ENCODE results near the gene WDR18. TPM values are rescaled to one million over a fixed set of nuclear protein-coding genes. Genes with fewer than 3 reads are reported as not detected.
A peak's percentile ranks its signal among the peaks of the same experiment; 100 is the strongest.

Gene WDR18
- total RNA-seq, 2 experiments from 2014 or later: 73.3 to 75.8 TPM

GRCh38 chr19:962683-963400 lies 21.3 kb upstream of the WDR18 start:
- CTCF ChIA-PET: interaction anchor here (1.1 kb wide), 1 partner anchor 9 kb away, joined by 5 read pairs; no protein-coding TSS in a partner anchor
- peaks cover 9% of the 10 kb centered on the region for H3K4me1 Mint-ChIP-seq (ENCODE audit: low read depth)
- H3K27ac Mint-ChIP-seq: no peak overlapping the region

GRCh38 chr19:963486-963951 lies 20.6 kb upstream of the WDR18 start:
- H3K27me3 Mint-ChIP-seq: no peaks in the 10 kb centered on the region
- peaks cover 9% of the 10 kb centered on the region for H3K4me1 Mint-ChIP-seq (ENCODE audit: low read depth)
- intact Hi-C loops (cut with micrococcal nuclease): no loop called here
- H3K9me3 Mint-ChIP-seq: peaks cover 3% of the 10 kb centered on the region
- no peak for DNase-seq
- peaks cover 21% of the 10 kb centered on the region for H3K36me3 Mint-ChIP-seq
- no peak overlapping the region for H3K4me3 Mint-ChIP-seq
- no peak overlapping the region for H3K27ac Mint-ChIP-seq
- ChIA-PET CTCF (interaction anchor here (0.6 kb wide), 1 partner anchor 73 kb away, joined by 4 read pairs; no protein-coding TSS in a partner anchor), POLR2A (no interaction called here)

More at GRCh38 chr19:962683-963400, 21.3 kb upstream of the WDR18 start:
- Mint-ChIP-seq H3K36me3 (peaks cover 18% of the 10 kb centered on the region), H3K9me3 (peaks cover 3% of the 10 kb centered on the region), H3K4me3 (no peak overlapping the region), H3K27me3 (no peaks in the 10 kb centered on the region)
- no peak for DNase-seq
- intact Hi-C loops (cut with micrococcal nuclease): no loop called here
- POLR2A ChIA-PET: no interaction called here

DNA sequence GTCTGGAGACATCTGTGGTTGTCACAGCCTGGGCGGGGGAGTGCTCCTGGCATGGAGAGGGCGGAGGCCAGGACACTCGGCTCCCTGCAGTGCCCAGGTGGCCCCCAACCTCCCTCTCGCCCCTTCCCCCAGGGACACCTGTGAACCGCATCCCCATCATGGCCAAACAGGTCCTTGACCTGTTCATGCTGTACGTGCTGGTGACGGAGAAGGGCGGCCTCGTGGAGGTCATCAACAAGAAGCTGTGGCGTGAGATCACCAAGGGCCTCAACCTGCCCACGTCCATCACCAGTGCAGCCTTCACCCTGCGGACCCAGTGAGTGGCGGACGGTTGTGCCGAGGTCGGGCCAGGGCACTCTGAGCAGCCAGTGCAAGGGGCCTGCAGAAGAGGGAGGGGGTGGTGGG lies 20.0 kb upstream of the WDR18 start:
- Mint-ChIP-seq H3K36me3 (peaks cover 25% of the 10 kb centered on the region), H3K4me1 (ENCODE audit: low read depth) (peaks cover 5% of the 10 kb centered on the region), H3K9me3 (peaks cover 3% of the 10 kb centered on the region), H3K27ac (no peak overlapping the region), H3K27me3 (no peaks in the 10 kb centered on the region), H3K4me3 (no peak overlapping the region)
- no peak for DNase-seq
- intact Hi-C loops (cut with micrococcal nuclease): no loop called here
- ChIA-PET POLR2A (no interaction called here), CTCF (no interaction called here)

DNA sequence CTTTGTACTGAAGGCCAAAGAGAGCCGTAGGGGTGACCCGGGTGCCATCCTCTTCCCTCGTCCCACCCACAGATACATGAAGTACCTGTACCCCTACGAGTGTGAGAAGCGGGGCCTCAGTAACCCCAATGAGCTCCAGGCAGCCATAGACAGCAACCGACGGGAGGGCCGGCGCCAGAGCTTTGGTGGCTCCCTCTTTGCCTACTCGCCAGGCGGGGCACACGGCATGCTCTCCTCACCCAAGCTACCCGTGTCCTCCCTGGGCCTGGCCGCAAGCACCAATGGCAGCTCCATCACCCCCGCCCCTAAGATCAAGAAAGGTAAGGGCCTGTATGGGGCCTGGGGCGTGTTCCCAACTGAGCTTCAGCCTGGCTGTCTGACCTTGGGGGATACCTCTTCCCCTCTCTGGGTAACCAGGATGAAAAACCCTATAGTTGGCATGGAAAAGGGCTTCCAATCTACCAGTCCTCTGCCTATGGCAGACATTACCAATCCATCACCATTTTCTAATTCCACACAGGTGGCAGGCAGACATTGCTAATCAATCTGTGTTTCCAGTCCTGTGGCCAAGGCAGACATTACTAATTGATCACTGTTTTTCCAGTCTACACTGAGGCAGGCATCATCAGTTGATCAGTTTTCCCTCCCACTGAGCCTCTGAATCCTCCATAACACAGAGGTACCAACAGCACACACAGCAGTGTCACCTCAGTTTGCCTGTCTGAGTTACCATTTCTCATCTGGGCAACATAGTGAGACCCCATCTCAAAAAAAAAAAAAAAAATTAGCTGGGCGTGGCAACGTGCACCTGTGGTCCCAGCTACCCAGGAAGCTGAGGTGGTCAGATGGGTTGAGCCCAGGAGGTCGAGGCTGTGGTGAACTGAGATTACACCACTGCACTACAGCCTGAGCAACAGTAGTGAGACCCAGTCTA lies 19.1 kb upstream of the WDR18 start:
- Mint-ChIP-seq H3K9me3 (peaks cover 3% of the 10 kb centered on the region), H3K4me3 (no peak overlapping the region), H3K36me3 (peaks cover 25% of the 10 kb centered on the region), H3K27me3 (no peaks in the 10 kb centered on the region), H3K27ac (no peak overlapping the region), H3K4me1 (ENCODE audit: low read depth) (peaks cover 5% of the 10 kb centered on the region)
- ChIA-PET CTCF (no interaction called here), POLR2A (no interaction called here)
- no peak for DNase-seq
- intact Hi-C loops (cut with micrococcal nuclease): no loop called here

GRCh38 chr19:966485-967088 lies 17.6 kb upstream of the WDR18 start:
- Mint-ChIP-seq H3K27me3 (no peaks in the 10 kb centered on the region), H3K4me3 (no peak overlapping the region), H3K9me3 (peaks cover 9% of the 10 kb centered on the region), H3K27ac (no peak overlapping the region), H3K36me3 (peaks cover 37% of the 10 kb centered on the region), H3K4me1 (ENCODE audit: low read depth) (peaks cover 5% of the 10 kb centered on the region)
- ChIA-PET POLR2A (no interaction called here), CTCF (no interaction called here)
- intact Hi-C loops (cut with micrococcal nuclease): no loop called here
- no peak for DNase-seq

DNA sequence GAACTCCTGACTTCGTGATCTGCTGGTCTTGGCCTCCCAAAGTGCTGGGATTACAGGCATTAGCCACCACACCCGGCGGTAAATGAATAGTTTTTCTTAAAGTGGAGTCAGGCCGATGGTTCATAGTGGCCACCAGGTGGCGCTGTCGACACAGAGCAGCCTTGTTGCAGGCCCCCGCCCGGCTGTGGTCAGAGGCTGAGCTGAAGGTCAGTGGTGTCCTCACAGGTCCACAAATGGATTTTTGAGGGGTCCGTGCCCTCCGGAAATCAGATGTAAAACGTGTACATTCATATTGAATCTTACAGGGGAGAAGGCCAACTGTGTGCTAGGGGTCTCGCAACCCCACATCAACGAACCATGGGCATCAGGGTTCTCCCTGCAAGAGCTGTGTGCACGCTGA lies 13.4 kb upstream of the WDR18 start:
- no peaks in the 10 kb centered on the region for H3K4me1 Mint-ChIP-seq (ENCODE audit: low read depth)
- intact Hi-C loops (cut with micrococcal nuclease): no loop called here
- peaks cover 32% of the 10 kb centered on the region for H3K36me3 Mint-ChIP-seq
- CTCF ChIA-PET: interaction anchor here (0.8 to 2.0 kb wide), 5 partner anchors 9 to 168 kb away, joined by 3 to 8 read pairs (median 4); partner anchors contain the start of gene WDR18
- peak overlapping the region; percentile 32 for H3K4me3 Mint-ChIP-seq
- H3K27ac Mint-ChIP-seq: no peak overlapping the region
- peaks cover 6% of the 10 kb centered on the region for H3K9me3 Mint-ChIP-seq
- DNase-seq: no peak
- no peaks in the 10 kb centered on the region for H3K27me3 Mint-ChIP-seq
- POLR2A ChIA-PET: no interaction called here

DNA sequence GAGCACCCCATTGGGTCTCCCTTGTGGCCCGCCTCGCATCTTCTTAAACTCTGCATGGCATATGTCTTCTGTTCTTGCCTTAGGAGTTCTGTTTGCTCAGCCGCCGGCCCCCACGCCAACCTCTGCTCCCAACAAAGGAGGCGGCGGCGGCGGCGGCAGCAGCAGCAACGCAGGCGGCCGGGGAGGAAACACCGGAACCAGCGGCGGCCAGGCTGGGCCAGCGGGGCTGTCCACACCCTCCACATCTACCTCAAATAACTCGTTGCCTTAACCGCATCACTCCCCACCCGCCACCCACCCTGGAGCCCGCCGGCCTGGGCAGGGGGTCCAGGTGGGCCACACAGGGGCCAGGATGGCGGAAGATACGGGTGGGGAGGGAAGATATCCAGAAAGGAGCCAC lies 12.3 kb upstream of the WDR18 start:
- CTCF ChIA-PET: interaction anchor here (0.7 to 2.0 kb wide), 4 partner anchors 10 to 76 kb away, joined by 3 to 5 read pairs (median 4); no protein-coding TSS in a partner anchor
- Mint-ChIP-seq H3K27ac (no peak overlapping the region), H3K9me3 (peaks cover 6% of the 10 kb centered on the region)

GRCh38 chr19:972281-972680 lies 11.9 kb upstream of the WDR18 start:
- H3K27me3 Mint-ChIP-seq: no peaks in the 10 kb centered on the region
- no peaks in the 10 kb centered on the region for H3K4me1 Mint-ChIP-seq (ENCODE audit: low read depth)
- peaks cover 6% of the 10 kb centered on the region for H3K9me3 Mint-ChIP-seq
- no peak overlapping the region for H3K27ac Mint-ChIP-seq
- no peak overlapping the region for H3K4me3 Mint-ChIP-seq
- CTCF ChIA-PET: interaction anchor here (0.7 to 2.0 kb wide), 2 partner anchors 10 to 77 kb away, joined by 3 to 5 read pairs; no protein-coding TSS in a partner anchor
- no peak for DNase-seq
- POLR2A ChIA-PET: interaction anchor here (0.7 kb wide), 1 partner anchor 12 kb away, joined by 3 read pairs; the partner anchor contains the start of gene WDR18
- intact Hi-C loops (cut with micrococcal nuclease): no loop called here
- H3K36me3 Mint-ChIP-seq: peaks cover 28% of the 10 kb centered on the region

More for the DNA sequence above, 12.3 kb upstream of the WDR18 start:
- intact Hi-C loops (cut with micrococcal nuclease): no loop called here
- H3K36me3 Mint-ChIP-seq: peaks cover 29% of the 10 kb centered on the region
- no peaks in the 10 kb centered on the region for H3K4me1 Mint-ChIP-seq (ENCODE audit: low read depth)
- H3K27me3 Mint-ChIP-seq: no peaks in the 10 kb centered on the region
- no peak overlapping the region for H3K4me3 Mint-ChIP-seq
- no peak for DNase-seq
- POLR2A ChIA-PET: interaction anchor here (0.7 kb wide), 1 partner anchor 12 kb away, joined by 3 read pairs; the partner anchor contains the start of gene WDR18

DNA sequence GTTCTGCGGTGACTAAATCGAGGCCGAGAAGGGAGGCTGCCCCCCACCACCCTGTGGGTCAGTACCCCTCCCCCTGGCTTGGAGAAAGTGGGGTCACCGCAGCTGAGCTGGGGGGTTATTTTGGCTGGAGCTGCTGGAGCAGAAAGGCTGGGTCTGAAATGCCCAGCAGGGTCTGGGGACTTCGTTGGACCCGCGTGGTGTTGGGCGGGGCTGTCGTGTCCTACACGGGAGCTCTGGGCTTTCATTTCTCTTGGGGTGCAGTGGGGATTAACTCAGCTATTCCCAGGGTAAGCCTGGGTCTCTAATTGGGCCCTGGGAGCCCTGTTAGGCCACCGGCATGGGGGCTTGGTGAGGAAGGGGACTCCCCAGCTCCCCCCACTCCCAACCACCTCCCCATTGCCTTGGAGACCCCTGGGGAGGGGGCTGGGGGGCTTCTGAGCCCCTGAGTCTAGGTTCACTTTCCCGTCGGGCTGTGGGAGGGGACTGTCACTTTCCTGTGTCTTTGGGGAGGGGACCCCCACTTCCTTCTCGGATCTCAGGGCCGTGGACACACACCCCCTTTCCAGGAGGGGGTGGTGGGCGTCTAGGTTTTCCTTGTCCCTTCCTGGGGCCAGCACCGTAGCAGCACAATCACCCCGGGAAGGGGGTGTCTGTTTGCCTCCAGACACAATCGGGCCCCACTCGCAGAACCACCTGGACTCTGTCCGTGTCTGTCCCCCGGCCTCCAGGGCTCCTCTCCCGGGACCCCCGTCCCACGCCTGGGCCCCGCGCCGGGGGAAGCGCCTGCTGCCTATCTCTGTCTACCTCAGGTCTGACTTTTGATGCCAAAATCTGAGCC lies 10.2 kb upstream of the WDR18 start:
- Mint-ChIP-seq H3K4me3 (no peak overlapping the region), H3K36me3 (peaks cover 19% of the 10 kb centered on the region), H3K4me1 (ENCODE audit: low read depth) (no peaks in the 10 kb centered on the region), H3K27me3 (no peaks in the 10 kb centered on the region), H3K9me3 (peaks cover 6% of the 10 kb centered on the region), H3K27ac (no peak overlapping the region)
- no peak for DNase-seq
- ChIA-PET POLR2A (no interaction called here), CTCF (no interaction called here)
- intact Hi-C loops (cut with micrococcal nuclease): no loop called here

- CTCF ChIA-PET: no interaction called here
- H3K9me3 Mint-ChIP-seq: peaks cover 6% of the 10 kb centered on the region
Observed at GRCh38 chr19:974564-975257, 9.4 kb upstream of the WDR18 start.

GRCh38 chr19:976476-976875 lies 7.7 kb upstream of the WDR18 start:
- Mint-ChIP-seq H3K36me3 (peaks cover 8% of the 10 kb centered on the region), H3K4me1 (ENCODE audit: low read depth) (no peaks in the 10 kb centered on the region), H3K4me3 (no peak overlapping the region), H3K27me3 (no peaks in the 10 kb centered on the region), H3K9me3 (no peaks in the 10 kb centered on the region), H3K27ac (no peak overlapping the region)
- ChIA-PET POLR2A (interaction anchor here (0.7 kb wide), 1 partner anchor 70 kb away, joined by 4 read pairs; no protein-coding TSS in a partner anchor), CTCF (no interaction called here)
- no peak for DNase-seq
- intact Hi-C loops (cut with micrococcal nuclease): no loop called here

More at GRCh38 chr19:974564-975257, 9.4 kb upstream of the WDR18 start:
- POLR2A ChIA-PET: no interaction called here
- H3K36me3 Mint-ChIP-seq: peaks cover 19% of the 10 kb centered on the region
- intact Hi-C loops (cut with micrococcal nuclease): no loop called here
- no peaks in the 10 kb centered on the region for H3K27me3 Mint-ChIP-seq
- no peak overlapping the region for H3K4me3 Mint-ChIP-seq
- no peak overlapping the region for H3K27ac Mint-ChIP-seq
- no peak for DNase-seq
- H3K4me1 Mint-ChIP-seq (ENCODE audit: low read depth): no peaks in the 10 kb centered on the region
